EL (cell line): ENCODE measurements around the gene TYR.
"Not testable (repeated sequence)": the region's sequence is repeated elsewhere in the genome, so short reads cannot be mapped to it uniquely, and the experiment has no call there.

ENCODE experiments used
- DNase-seq: peaks from one replicate; pipeline ENCODE4 v3.0.0-alpha.2; 2016

The TYR gene

DNA sequence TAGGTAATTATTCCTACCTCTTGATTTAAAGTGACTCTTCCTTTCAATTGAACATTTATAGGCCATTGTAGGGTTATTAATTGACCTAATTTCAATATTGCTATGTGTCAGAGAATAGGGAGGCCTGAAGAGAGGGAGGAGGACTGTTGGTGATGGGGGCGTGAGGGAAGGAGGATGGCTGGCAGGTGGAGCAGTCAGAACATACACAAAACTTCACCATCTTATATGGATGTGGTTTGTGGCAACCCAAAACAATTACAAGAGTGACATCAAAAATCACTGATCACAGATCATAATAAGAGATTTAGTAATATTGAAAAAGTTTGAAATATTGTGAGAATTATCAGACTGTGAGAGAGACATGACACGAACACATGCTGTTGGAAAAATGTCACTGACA lies 95.5 kb downstream of the TYR start:
- DNase-seq: not testable (repeated sequence)

DNA sequence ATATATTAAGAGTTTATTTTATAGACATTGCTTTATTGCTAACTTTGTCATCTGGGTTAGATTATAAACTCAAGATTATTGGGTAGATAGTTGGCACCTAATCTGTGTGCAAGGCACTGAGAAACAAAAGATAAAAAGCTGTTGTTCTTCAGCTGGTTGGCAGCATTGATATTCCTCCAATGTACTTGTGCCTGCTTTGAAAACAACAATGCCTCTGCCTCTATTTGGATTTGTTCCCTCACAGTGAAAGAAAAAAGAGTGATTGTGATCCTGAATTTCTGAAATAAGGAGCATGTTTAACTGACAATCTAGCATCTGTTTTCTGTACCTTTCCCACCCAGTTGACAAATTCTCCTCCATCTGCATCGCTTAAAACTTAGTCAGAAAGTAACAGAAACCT lies 98.3 kb downstream of the TYR start:
- DNase-seq: no peak

- DNase-seq: no peak
Observed at GRCh38 chr11:89279176-89279575, 101.5 kb downstream of the TYR start.

DNA sequence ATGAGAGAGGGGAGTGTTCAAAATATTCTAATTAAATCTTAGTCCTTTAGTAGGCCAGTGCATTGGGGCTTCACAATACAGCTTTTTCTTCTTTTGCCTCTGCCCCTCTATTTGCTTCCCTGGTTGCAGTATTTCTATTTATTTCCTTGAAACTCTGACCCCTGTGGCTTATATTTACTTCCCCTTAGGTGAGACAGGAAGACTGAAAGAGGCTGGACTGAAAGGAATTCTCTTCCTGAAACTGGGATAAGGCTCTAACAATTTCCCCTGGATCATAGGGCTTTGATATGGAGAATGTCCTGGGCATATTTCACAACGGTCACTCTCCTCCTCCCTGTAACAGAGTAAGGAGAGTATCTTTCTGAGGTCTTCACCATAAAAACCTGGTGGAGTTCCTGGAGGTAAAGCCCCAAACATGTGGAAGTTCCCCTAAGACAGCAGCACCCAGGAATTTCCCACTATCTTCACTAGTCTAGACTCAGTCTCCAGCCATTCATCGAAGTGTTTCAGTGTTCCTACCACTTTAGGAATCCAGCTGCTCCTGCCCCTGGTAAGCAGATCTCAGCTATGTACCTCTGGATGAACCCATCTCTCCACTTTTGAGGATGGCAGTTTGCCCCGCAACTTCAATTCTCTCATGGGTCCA lies 103.5 kb downstream of the TYR start:
- DNase-seq: not testable (repeated sequence)

DNA sequence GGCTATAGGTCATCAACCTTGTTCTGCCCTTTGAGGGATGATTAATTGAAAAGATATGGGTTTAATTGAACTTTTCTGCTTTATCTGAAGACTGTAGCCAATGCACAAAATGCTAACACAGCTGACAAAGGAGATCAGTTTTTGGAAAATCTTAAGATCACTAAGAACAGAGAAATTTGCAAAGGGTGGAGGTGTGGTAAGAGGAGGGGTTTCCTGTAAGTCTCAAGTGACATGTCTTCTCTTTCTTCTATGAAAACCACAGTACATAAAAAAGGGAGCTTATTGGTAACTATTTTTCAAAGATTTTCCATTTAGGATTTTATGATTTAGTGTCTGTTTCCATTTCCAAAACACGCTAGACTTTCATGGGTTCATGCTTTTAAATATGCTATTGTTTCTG lies 108.9 kb downstream of the TYR start:
- DNase-seq: not testable (repeated sequence)

- DNase-seq: not testable (repeated sequence)
Observed at GRCh38 chr11:89288004-89288403, 110.3 kb downstream of the TYR start.

DNA sequence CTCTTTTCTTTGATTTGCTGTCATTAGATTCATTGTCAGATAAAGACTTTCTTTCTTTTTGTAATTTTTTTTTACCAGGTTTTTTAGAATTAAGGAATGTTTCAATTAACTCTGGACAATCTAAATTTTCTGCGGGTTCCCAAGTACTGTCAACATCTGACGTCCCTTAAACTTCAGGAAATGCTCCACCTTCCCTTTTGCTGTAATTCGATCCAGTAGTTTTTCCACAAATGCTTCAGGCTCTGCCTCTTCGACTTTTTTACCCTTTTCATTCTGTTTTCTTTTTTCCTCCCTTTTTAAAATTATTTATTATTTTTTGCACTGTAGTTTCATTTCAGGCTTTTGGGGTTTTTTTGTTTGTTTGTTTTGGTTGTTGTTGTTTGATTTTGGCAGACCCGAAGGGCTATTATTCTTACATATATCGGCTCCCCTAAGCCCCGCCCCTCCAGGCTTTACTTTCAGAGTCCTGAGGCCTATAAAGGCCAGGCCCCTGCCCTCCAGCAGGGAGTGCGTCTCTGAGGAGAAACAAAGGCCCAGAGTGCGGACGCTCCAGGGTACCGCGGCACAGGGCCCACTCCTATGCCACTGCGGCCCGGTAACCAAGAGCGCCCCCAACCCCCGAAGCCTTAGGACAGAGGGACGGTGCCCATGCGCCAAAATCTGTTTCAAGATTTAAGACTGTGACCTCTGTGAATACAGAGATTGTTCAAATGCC lies 116.4 kb downstream of the TYR start:
- no peak for DNase-seq

GRCh38 chr11:89295023-89295422 lies 117.3 kb downstream of the TYR start:
- DNase-seq: not testable (repeated sequence)

DNA sequence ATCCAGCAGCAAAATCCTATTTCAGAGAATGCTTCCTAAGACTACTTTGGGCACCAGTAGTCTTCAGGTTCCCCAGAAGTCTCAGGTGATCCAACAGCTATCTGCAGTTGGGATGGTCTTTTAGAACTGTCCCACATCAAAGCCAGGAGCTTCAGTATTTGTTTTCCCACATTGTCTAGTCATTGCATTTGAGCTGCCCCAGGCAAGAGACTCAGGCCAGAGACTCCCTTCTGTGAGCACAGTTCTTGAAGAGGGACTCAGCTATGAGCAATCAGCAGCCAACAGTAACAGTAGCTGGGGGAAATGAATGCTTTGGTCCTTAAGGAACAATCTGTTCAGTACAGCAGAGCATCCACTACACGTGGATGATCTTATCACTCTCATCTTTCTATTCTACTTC lies 125.4 kb downstream of the TYR start:
- DNase-seq: not testable (repeated sequence)

GRCh38 chr11:89308272-89308671 lies 130.6 kb downstream of the TYR start:
- DNase-seq: not testable (repeated sequence)

DNA sequence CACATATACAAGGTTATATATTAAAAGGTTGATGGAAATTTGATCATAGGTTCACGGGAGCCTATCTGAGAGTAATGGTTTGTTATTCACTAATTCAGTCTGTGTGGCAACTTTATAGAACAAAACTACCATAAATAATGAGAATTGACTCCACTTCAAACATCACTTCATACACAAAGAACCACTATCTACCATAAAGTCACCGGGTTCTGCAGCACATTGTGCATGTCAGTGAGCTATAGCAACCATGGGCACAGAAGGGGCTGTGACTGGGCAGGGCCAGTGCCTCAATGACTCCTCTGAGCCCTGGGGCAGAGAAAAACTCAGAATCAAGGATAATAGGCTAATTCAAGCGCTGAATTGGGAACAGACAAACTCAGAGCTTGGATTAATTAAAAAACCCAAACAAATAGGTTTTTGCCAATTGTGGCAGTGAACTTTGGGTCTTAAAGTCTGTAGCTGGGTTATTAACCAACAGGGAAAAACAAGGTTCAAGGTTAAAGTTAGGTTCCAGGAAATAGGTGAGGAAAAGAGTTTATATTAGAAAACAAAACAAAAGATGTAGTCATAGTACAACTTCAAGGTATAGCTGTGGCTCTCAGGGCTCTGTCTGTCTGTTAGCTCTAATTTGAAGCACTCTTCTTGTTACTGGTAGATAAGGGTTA lies 131.8 kb downstream of the TYR start:
- DNase-seq: not testable (repeated sequence)

- DNase-seq: not testable (repeated sequence)
Observed at GRCh38 chr11:89310607-89311006, 132.9 kb downstream of the TYR start.

GRCh38 chr11:89321401-89321800 lies 143.7 kb downstream of the TYR start:
- no peak for DNase-seq

GRCh38 chr11:89327885-89328284 lies 150.2 kb downstream of the TYR start:
- DNase-seq: no peak

- DNase-seq: not testable (repeated sequence)
Observed at GRCh38 chr11:89331940-89332339, 154.3 kb downstream of the TYR start.

DNA sequence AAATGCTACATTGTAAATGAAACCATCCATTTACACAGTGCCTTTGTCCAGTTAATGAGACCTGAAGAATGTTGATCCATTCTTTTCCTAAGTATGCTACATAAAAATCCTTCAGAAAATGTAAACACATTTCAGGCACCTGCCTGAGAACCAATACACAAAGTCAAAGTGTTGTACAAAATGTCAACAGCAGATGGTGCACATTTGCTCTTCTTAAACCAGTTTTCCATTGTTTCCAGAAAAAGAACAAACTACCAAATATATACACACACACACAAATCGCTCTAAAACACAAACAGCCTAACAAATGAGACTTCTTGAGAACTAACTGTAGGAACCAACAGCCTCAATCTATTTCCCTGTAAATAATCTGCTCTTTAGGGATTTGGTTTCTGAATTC lies 156.0 kb downstream of the TYR start:
- peak; percentile 23 for DNase-seq

DNA sequence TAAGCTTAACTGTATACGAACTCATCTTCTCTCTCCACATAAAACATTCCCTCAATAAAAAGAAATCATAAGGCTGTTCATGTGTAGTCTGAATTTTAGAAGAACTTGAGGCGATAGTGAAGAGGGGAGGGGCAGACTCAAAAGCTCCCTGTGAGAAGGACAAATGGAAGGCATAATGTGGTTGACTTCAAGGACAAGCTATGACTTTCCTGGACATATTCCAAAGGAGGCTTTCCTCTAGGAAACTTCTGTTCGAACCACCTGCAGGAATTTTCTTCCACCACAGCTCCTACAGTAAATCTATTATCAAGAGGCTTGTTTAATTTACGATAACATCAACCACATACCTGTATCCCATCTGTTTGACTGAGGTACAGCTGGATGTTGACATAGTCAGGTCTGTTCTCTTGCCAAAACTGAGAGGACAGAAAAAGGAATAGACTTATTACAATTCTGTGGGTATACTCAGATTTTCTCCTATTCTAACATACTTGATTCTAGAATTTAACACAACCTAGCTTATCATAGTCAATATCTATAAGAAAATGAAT lies 159.5 kb downstream of the TYR start:
- DNase-seq: not testable (repeated sequence)

- not testable (repeated sequence) for DNase-seq
Observed at GRCh38 chr11:89338073-89338472, 160.4 kb downstream of the TYR start.

DNA sequence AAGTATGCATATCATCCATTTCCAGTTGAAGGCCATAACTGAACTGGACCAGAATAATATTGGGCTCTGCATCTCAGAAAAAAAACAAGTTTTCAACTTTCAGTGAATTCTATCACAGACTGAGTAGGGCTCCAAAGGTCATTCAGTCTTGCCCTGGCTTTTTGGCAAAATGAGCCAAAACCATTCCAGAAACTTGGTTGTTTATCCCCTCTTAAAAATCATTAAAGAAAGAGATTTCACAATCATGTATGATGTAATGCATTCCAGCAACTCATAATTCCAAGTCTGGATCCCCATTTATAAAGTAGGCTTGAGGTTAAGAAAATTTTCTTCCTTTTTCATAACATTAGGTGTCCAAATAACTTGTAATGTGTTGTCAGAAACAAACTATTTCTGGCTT lies 162.8 kb downstream of the TYR start:
- peak; percentile 28 for DNase-seq

DNA sequence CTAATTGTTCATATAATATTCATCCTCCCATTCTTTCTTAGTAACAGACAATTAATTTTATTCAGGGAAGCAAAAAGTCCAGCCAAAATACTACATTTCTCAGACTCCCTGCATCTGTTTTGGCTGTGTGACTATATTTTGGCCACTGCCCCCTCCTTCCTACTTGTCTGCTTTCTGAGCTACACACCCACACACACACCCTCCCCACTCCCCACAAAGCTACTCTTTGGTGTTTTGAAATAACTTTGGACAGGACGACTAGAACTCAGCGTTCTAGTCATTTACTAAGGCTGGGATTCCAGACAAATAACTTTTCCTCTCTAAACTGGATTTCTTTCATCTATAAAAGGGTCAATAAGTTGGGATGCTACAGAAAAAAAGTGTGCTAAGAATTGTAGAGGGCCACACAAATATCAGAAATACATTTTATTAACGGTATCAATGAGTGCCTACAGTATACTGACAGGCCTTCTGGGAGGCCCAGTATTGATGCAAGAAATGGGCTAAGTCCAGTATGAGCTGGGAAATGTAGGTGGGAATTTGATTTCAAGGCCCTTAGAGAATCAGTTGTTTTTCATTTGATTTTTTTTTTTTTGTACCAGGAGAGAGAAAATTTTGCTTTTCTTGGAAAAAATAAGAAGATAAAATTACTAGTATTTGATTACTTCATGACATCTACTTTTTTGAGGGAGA lies 165.4 kb downstream of the TYR start:
- DNase-seq: not testable (repeated sequence)
